Liver (tissue), 9 donors: ENCODE measurements around the gene MDM4. TPM values are rescaled to one million over a fixed set of nuclear protein-coding genes. Genes with fewer than 3 reads are reported as not detected.

Experiments
- DNase-seq: peaks from one replicate; pipeline ENCODE4 v3.0.0-alpha.2; 2017; ENCODE audit warnings: low spot score
- H3K27ac ChIP-seq, 2 donors: one replicate each; pipeline ENCODE4 v1.7.0; 2013; ENCODE audit warnings: inconsistent platforms in 2 of 2, low read length in 2 of 2, control low read depth in 1 of 2, low read depth in 1 of 2, mild to moderate bottlenecking in 1 of 2
- H3K27me3 ChIP-seq, 4 donors: one replicate each; pipeline versions ENCODE4 v1.6.1 to v1.7.0; 2013; ENCODE audit warnings: low read length in 3 of 4, inconsistent platforms in 1 of 4, mild to moderate bottlenecking in 1 of 4, moderate library complexity in 1 of 4; ENCODE audit not compliant: control insufficient read depth in 4 of 4, insufficient read depth in 4 of 4
- H3K36me3 ChIP-seq, 4 donors: one replicate each; pipeline versions ENCODE4 v1.6.1 to v1.7.0; 2013; ENCODE audit warnings: low read length in 3 of 4, mild to moderate bottlenecking in 3 of 4, low read depth in 1 of 4, moderate library complexity in 1 of 4; ENCODE audit not compliant: control insufficient read depth in 4 of 4, insufficient read depth in 3 of 4
- H3K4me1 ChIP-seq, 4 donors: one replicate each; pipeline versions ENCODE4 v1.6.1 to v1.7.0; 2013; ENCODE audit warnings: low read length in 3 of 4, mild to moderate bottlenecking in 3 of 4, moderate library complexity in 1 of 4; ENCODE audit not compliant: control insufficient read depth in 4 of 4, insufficient read depth in 4 of 4
- H3K4me3 ChIP-seq, 3 donors: one replicate each; pipeline versions ENCODE4 v1.6.1 to v1.7.0; 2013; ENCODE audit warnings: low read length in 3 of 3, control low read depth in 1 of 3, low read depth in 1 of 3, mild to moderate bottlenecking in 1 of 3
- H3K9ac ChIP-seq, 2 donors: one replicate each; pipeline ENCODE4 v1.7.0; 2013; ENCODE audit warnings: low read length in 2 of 2, mild to moderate bottlenecking in 2 of 2, moderate library complexity in 2 of 2, control low read depth in 1 of 2, low read depth in 1 of 2
- H3K9me3 ChIP-seq, 4 donors: one replicate each; pipeline versions ENCODE4 v1.6.1 to v1.7.0; 2013; ENCODE audit warnings: low read length in 3 of 4; ENCODE audit not compliant: control insufficient read depth in 4 of 4
- ATF3 ChIP-seq: IDR thresholded peaks from 2 replicates; pipeline ENCODE4 v1.6.1; 2016; ENCODE audit warnings: antibody characterized with exemption
- CTCF ChIP-seq: fragments of 150-350 bp; IDR thresholded peaks from 2 replicates; pipeline ENCODE4 v1.5.1; 2017; ENCODE audit warnings: improper control_type of control experiment, low read depth, low read length; ENCODE audit not compliant: missing input control
- EGR1 ChIP-seq, 2 donors: IDR thresholded peaks; 2 replicates each; pipeline ENCODE4 v1.6.1; 2016 to 2018; ENCODE audit warnings: antibody characterized with exemption in 2 of 2, low read depth in 2 of 2
- FOXA1 ChIP-seq: IDR thresholded peaks from 2 replicates; pipeline ENCODE4 v1.6.1; 2016; ENCODE audit warnings: antibody characterized with exemption
- GABPA ChIP-seq, 2 donors: IDR thresholded peaks in 1 of 2; conservative IDR thresholded peaks in 1 of 2; 2 replicates each; pipeline ENCODE4 v1.6.1; 2016; ENCODE audit warnings: antibody characterized with exemption in 2 of 2, mild to moderate bottlenecking in 1 of 2, moderate library complexity in 1 of 2
- HNF4A ChIP-seq, 2 donors: conservative IDR thresholded peaks; 2 replicates each; pipeline ENCODE4 v1.6.1; 2016; ENCODE audit warnings: antibody characterized with exemption in 2 of 2, mild to moderate bottlenecking in 2 of 2
- HNF4G ChIP-seq: IDR thresholded peaks from 2 replicates; pipeline ENCODE4 v1.6.1; 2016; ENCODE audit warnings: antibody characterized with exemption
- JUND ChIP-seq, 2 donors: IDR thresholded peaks; 2 replicates each; pipeline ENCODE4 v1.6.1; 2016; ENCODE audit warnings: antibody characterized with exemption in 2 of 2
- MAX ChIP-seq: IDR thresholded peaks from 2 replicates; pipeline ENCODE4 v1.6.1; 2016; ENCODE audit warnings: antibody characterized with exemption
- NR2F2 ChIP-seq: IDR thresholded peaks from 2 replicates; pipeline ENCODE4 v1.6.1; 2016; ENCODE audit warnings: antibody characterized with exemption
- RAD21 ChIP-seq, 2 donors: IDR thresholded peaks; 2 replicates each; pipeline ENCODE4 v1.6.1; 2016; ENCODE audit warnings: antibody characterized with exemption in 2 of 2, mild to moderate bottlenecking in 2 of 2
- REST ChIP-seq: IDR thresholded peaks from 2 replicates; pipeline ENCODE4 v1.6.1; 2016; ENCODE audit warnings: antibody characterized with exemption, mild to moderate bottlenecking
- RXRA ChIP-seq, 2 donors: IDR thresholded peaks; 2 replicates each; pipeline ENCODE4 v1.6.1; 2017 to 2018; ENCODE audit warnings: antibody characterized with exemption in 2 of 2, mild to moderate bottlenecking in 1 of 2
- SP1 ChIP-seq: IDR thresholded peaks from 2 replicates; pipeline ENCODE4 v1.6.1; 2018; ENCODE audit warnings: antibody characterized with exemption, mild to moderate bottlenecking
- TAF1 ChIP-seq: conservative IDR thresholded peaks from 2 replicates; pipeline ENCODE4 v1.6.1; 2016; ENCODE audit warnings: antibody characterized with exemption, mild to moderate bottlenecking
- WGBS: extraction: QIAGEN DNeasy Blood & Tissue Kit; methylation state at CpG from one replicate; pipeline ENCODE4 v1.1.7; 2013; 5-methylcytosine and 5-hydroxymethylcytosine counted together
- polyA plus RNA-seq, 2 donors: library from polyadenylated mRNA; stranded (reverse) in 1 of 2; unstranded in 1 of 2; fragments of 200-250 nt in 1 of 2; fragments of >200 nt in 1 of 2; fragmentation: Nextera tagmentation in 1 of 2; extraction: Ambion mirVana in 1 of 2; gene quantifications; one replicate each; pipeline versions ENCODE4 v1.2.1 to v1.2.3, GENCODE V29; 2013 to 2015
- total RNA-seq, 2 donors: library from RNA; depleted of rRNA; stranded (reverse); fragments of >200 nt; gene quantifications; one replicate each; pipeline ENCODE4 v1.2.3, GENCODE V29; 2014
- donor health status: healthy.
- donor health status: healthy.
- donor health status: healthy.
- donor health status: healthy.
- donor health status: healthy.

The MDM4 gene
- total and polyA plus RNA-seq, 4 donors, result 1.4 to 56.5 (median 21.6) TPM

GRCh38 chr1:204476563-204476962 lies 39.6 kb upstream of the MDM4 start (continued):
- TF ChIP-seq HNF4G (no peak), TAF1 (no peak), EGR1 (IDR thresholded peaks at IDR 0.05; ENCODE audit: low read depth in 2 of 2) (no peak), SP1 (no peak), ATF3 (no peak), FOXA1 (no peak), JUND (IDR thresholded peaks at IDR 0.05) (no peak)

GRCh38 chr1:204477036-204477740 lies 39.0 kb upstream of the MDM4 start:
- H3K9me3 ChIP-seq, result no peaks in the 10 kb centered on the region
- 65% methylated on average over 5 of the region's 5 CpGs for WGBS
- no peaks in the 10 kb centered on the region for H3K27me3 ChIP-seq
- H3K36me3 ChIP-seq, result no peaks in the 10 kb centered on the region
- no peak overlapping the region for H3K9ac ChIP-seq
- TF ChIP-seq GABPA (IDR thresholded peaks at IDR 0.05 in 1 of 2, conservative IDR thresholded peaks at IDR 0.05 in 1 of 2) (no peak), RXRA (IDR thresholded peaks at IDR 0.05) (peak in 1 of 2 donors; percentile 59), CTCF (no peak), SP1 (no peak), NR2F2 (peak; percentile 68), HNF4A (conservative IDR thresholded peaks at IDR 0.05) (peak in 1 of 2 donors; percentile 59), RAD21 (IDR thresholded peaks at IDR 0.05) (peak in 1 of 2 donors; percentile 16), REST (no peak)
- DNase-seq, result no peak
- peaks cover 4 to 36% (median 13%) of the 10 kb centered on the region in 4 donors for H3K4me1 ChIP-seq
- H3K4me3 ChIP-seq, result no peak overlapping the region
- no peak overlapping the region for H3K27ac ChIP-seq

GRCh38 chr1:204478172-204478899 lies 37.9 kb upstream of the MDM4 start:
- Histone ChIP-seq H3K27me3 (no peaks in the 10 kb centered on the region), H3K27ac (no peak overlapping the region), H3K4me1 (peaks cover 4 to 39% (median 13%) of the 10 kb centered on the region in 4 donors), H3K9me3 (no peaks in the 10 kb centered on the region), H3K36me3 (no peaks in the 10 kb centered on the region), H3K4me3 (no peak overlapping the region), H3K9ac (no peak overlapping the region)
- no peak for DNase-seq
- no peak for TF ChIP-seq TAF1
- TF ChIP-seq MAX, result no peak
- TF ChIP-seq NR2F2, result no peak
- no peak for TF ChIP-seq HNF4G
- TF ChIP-seq FOXA1, result no peak
- no peak for TF ChIP-seq EGR1 (IDR thresholded peaks at IDR 0.05; ENCODE audit: low read depth in 2 of 2)
- TF ChIP-seq ATF3, result no peak
- WGBS, result 86% methylated on average over 7 of the region's 7 CpGs
